ENCODE data around the gene ZDHHC17. TPM values are rescaled to one million over a fixed set of nuclear protein-coding genes. Genes with fewer than 3 reads are reported as not detected.

ZDHHC17 gene
- total and polyA plus RNA-seq, 2 donors from 2014 or later: 7.7 to 39.5 TPM

- H3K36me3 ChIP-seq (ENCODE audit: control insufficient read depth in 2 of 3, insufficient read depth in 3 of 3, low read length in 3 of 3): peaks cover 2 to 11% (median 4%) of the 10 kb centered on the region in 3 donors
- H3K27ac ChIP-seq (ENCODE audit: low read depth in 2 of 2, low read length in 2 of 2): no peak overlapping the region
- H3K4me1 ChIP-seq (ENCODE audit: control insufficient read depth in 2 of 3, insufficient read depth in 2 of 3, low read depth in 1 of 3, low read length in 3 of 3): no peaks in the 10 kb centered on the region
- H3K27me3 ChIP-seq (ENCODE audit: control insufficient read depth, insufficient read depth, low read length): no peaks in the 10 kb centered on the region
- intact Hi-C loops (cut with DNase I): no loop called here
- no peak for TF ChIP-seq CTCF (IDR thresholded peaks at IDR 0.05; ENCODE audit: borderline replicate concordance, extremely low read depth, insufficient read depth)
- FAIRE-seq (no peak), DNase-seq (no peak)
- no peak overlapping the region for H3K9ac ChIP-seq (ENCODE audit: low read length in 3 of 3)
- no peaks in the 10 kb centered on the region for H3K9me3 ChIP-seq (ENCODE audit: control insufficient read depth in 2 of 3, insufficient read depth in 1 of 3, low read length in 3 of 3)
- H3K4me3 ChIP-seq (ENCODE audit: low read length in 3 of 3): no peak overlapping the region
Observed at GRCh38 chr12:76810671-76811419, 46.9 kb downstream of the ZDHHC17 start.

- Histone ChIP-seq H3K36me3 (ENCODE audit: control insufficient read depth in 2 of 3, insufficient read depth in 3 of 3, low read length in 3 of 3) (peaks cover 2 to 6% (median 4%) of the 10 kb centered on the region in 3 donors), H3K9me3 (ENCODE audit: control insufficient read depth in 2 of 3, insufficient read depth in 1 of 3, low read length in 3 of 3) (no peaks in the 10 kb centered on the region), H3K4me1 (ENCODE audit: control insufficient read depth in 2 of 3, insufficient read depth in 2 of 3, low read depth in 1 of 3, low read length in 3 of 3) (no peaks in the 10 kb centered on the region), H3K27ac (ENCODE audit: low read depth in 2 of 2, low read length in 2 of 2) (no peak overlapping the region), H3K27me3 (ENCODE audit: control insufficient read depth, insufficient read depth, low read length) (no peaks in the 10 kb centered on the region), H3K4me3 (ENCODE audit: low read length in 3 of 3) (no peak overlapping the region), H3K9ac (ENCODE audit: low read length in 3 of 3) (no peak overlapping the region)
- FAIRE-seq (no peak), DNase-seq (no peak)
- no peak for TF ChIP-seq CTCF (IDR thresholded peaks at IDR 0.05; ENCODE audit: borderline replicate concordance, extremely low read depth, insufficient read depth)
- intact Hi-C loops (cut with DNase I): no loop called here
Observed at GRCh38 chr12:76811976-76812375, 48.1 kb downstream of the ZDHHC17 start.

GRCh38 chr12:76813265-76813664 is 49.4 kb downstream of the ZDHHC17 start:
- Histone ChIP-seq H3K9ac (ENCODE audit: low read length in 3 of 3) (no peak overlapping the region), H3K9me3 (ENCODE audit: control insufficient read depth in 2 of 3, insufficient read depth in 1 of 3, low read length in 3 of 3) (no peaks in the 10 kb centered on the region), H3K36me3 (ENCODE audit: control insufficient read depth in 2 of 3, insufficient read depth in 3 of 3, low read length in 3 of 3) (peaks cover 0 to 3% (median 2%) of the 10 kb centered on the region in 3 donors), H3K4me1 (ENCODE audit: control insufficient read depth in 2 of 3, insufficient read depth in 2 of 3, low read depth in 1 of 3, low read length in 3 of 3) (no peaks in the 10 kb centered on the region), H3K27ac (ENCODE audit: low read depth in 2 of 2, low read length in 2 of 2) (no peak overlapping the region), H3K27me3 (ENCODE audit: control insufficient read depth, insufficient read depth, low read length) (no peaks in the 10 kb centered on the region), H3K4me3 (ENCODE audit: low read length in 3 of 3) (no peak overlapping the region)
- FAIRE-seq: no peak
- intact Hi-C loops (cut with DNase I): no loop called here
- TF ChIP-seq CTCF (IDR thresholded peaks at IDR 0.05; ENCODE audit: borderline replicate concordance, extremely low read depth, insufficient read depth): no peak
- DNase-seq: no peak
